ENCODE measurements around the gene SEC24A.
"Not testable (repeated sequence)": the region's sequence is repeated elsewhere in the genome, so short reads cannot be mapped to it uniquely, and the experiment has no call there.

DNA sequence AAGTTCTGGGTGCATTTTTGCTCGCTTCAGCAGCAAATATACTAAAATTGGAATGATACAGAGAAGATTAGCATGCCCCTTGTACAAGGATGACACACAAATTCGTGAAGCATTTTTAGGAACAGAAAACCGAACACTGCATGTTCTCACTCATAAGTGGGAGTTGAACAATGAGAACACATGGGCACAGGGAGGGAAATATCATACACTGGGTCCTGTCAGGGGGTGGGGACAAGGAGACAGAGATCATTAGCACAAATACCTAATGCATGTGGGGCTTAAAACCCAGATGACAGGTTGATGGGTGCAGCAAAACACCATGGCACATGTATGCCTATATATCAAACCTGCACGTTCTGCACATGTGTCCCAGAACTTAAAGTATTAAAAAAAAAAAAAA lies 66.9 kb downstream of the SEC24A start:
- TF ChIP-seq, protein P1, sequence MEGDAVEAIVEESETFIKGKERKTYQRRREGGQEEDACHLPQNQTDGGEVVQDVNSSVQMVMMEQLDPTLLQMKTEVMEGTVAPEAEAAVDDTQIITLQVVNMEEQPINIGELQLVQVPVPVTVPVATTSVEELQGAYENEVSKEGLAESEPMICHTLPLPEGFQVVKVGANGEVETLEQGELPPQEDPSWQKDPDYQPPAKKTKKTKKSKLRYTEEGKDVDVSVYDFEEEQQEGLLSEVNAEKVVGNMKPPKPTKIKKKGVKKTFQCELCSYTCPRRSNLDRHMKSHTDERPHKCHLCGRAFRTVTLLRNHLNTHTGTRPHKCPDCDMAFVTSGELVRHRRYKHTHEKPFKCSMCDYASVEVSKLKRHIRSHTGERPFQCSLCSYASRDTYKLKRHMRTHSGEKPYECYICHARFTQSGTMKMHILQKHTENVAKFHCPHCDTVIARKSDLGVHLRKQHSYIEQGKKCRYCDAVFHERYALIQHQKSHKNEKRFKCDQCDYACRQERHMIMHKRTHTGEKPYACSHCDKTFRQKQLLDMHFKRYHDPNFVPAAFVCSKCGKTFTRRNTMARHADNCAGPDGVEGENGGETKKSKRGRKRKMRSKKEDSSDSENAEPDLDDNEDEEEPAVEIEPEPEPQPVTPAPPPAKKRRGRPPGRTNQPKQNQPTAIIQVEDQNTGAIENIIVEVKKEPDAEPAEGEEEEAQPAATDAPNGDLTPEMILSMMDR (IDR thresholded peaks at IDR 0.05; ENCODE audit: low read length) = not testable (repeated sequence)
- TF ChIP-seq EZH2phosphoT487 (IDR thresholded peaks at IDR 0.05; ENCODE audit: low read length); EZH2 (optimal IDR thresholded peaks at IDR 0.05; ENCODE audit: low read depth, low read length): not testable (repeated sequence)

All from MM.1S (cell line).